Left kidney (tissue), 2 donors: Measurements from ENCODE around the gene TBC1D5. TPM values are rescaled to one million over a fixed set of nuclear protein-coding genes. Genes with fewer than 3 reads are reported as not detected.
"Not testable (repeated sequence)": the region's sequence is repeated elsewhere in the genome, so short reads cannot be mapped to it uniquely, and the experiment has no call there.

Experiments used
- DNase-seq: peaks from one replicate; pipeline ENCODE4 v3.0.0-alpha.2; 2013
- polyA plus RNA-seq: library from polyadenylated mRNA; unstranded; fragments of 120-200 nt; gene quantifications from one replicate; pipeline ENCODE4 v1.2.1, GENCODE V29; 2013; ENCODE audit not compliant: insufficient read length

TBC1D5 gene
- polyA plus RNA-seq, 1 donor, result 52.2 TPM

DNA sequence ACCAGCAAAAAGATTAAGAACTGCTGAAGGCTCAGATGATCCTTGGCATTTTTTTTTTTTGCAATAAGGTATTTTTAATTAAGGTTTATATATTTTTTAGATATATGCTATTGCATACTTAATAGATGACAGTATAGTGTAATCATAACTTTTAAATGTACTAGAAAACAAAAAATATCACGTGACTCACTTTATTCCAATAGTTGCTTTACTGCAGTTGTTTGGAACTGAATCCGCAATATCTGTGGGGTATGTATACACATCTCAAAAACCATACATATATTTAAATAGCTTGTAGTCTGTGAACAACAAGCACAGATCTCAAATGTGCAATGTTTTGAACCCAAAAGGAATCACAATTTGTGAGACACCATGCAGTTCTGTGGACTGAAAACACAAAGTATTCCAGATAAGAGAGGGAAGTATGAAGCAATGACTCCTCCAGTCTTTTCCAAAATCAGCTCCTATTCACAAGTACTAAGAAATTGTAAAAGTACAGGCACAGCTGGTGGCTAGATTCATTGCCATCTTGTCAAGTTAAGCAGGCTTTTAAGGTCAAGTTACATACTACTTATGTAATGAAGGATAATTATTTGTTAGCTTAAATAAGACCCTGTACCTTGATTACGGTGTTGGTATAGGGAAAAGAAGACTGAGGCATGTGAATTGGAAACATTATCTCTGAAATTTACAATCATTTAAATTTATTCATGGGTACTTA lies 331.1 kb downstream of the TBC1D5 start:
- no peak for DNase-seq

GRCh38 chr3:17407576-17407975 lies 334.9 kb downstream of the TBC1D5 start:
- DNase-seq, result no peak

DNA sequence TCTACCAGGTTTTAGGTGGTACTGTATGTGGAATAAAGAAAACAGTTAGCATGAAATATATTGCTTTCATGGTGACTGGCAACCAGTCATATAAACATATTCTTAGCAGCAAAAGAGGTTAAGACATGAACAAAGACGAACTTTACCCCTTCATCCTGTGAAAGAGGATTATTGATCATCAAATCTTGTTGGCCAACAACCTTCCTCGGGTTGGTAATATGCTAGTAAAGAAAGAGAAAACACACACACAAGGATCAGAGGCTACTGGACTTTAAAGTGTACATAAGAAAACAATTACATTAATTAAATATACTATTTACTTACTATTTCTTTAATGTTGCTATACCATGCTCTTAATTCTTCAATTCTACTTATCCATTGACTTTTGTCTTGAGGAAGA lies 337.9 kb downstream of the TBC1D5 start:
- DNase-seq, result no peak

DNA sequence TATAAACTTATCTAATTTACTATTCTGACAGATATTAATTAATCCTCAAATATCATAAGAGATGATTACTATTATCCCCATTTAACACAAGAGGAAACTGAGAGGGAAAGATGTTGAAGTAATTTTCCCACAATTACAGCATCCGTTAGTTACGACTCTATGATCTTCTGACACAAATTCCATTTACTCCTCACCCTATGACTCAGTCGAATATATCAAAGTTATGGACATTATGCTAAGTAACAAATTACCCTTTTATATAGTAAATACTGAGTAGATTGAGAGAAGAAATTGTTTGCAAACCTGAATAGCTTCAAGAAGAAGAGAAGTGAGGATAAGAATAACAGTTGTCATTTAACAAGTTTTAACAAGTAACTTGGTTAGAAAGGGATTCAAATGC lies 340.0 kb downstream of the TBC1D5 start:
- DNase-seq, result no peak

DNA sequence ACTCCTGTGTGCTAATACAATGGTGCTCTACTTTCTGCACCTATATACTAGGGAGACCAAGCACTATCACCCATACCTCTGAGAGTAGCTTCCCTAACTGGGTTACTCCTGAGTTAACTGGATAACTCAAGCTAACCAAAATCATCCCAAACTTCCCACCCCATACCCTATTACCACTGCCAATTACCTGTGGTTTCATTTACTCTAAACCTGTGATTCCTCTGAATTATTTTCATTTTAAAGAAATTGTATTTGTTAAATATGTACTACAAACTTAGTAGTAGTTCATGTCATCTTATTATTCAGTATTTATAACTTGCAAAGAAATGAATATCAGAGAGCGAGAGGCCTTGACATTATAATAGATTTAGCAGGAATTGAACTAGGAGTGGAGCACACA lies 340.5 kb downstream of the TBC1D5 start:
- DNase-seq, result no peak

DNA sequence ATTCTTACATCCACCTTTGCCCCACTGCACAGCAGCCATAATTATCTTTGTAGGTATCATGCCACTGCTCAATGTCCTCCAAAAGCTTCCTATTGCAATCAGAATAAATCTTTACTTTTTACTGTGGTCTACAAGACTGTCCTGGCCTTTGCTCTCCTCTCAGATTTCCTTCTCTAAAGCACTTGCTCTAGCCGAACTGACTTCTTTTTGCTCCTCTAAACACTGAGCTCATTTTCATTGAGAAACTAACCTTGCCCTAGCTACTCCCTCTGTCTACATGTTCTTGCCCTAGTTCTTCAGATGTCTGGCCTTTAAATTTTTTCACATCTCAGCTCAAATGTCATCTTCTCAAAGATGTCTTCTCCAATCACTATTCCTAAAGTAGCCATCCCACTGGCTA lies 342.8 kb downstream of the TBC1D5 start:
- DNase-seq, result no peak

DNA sequence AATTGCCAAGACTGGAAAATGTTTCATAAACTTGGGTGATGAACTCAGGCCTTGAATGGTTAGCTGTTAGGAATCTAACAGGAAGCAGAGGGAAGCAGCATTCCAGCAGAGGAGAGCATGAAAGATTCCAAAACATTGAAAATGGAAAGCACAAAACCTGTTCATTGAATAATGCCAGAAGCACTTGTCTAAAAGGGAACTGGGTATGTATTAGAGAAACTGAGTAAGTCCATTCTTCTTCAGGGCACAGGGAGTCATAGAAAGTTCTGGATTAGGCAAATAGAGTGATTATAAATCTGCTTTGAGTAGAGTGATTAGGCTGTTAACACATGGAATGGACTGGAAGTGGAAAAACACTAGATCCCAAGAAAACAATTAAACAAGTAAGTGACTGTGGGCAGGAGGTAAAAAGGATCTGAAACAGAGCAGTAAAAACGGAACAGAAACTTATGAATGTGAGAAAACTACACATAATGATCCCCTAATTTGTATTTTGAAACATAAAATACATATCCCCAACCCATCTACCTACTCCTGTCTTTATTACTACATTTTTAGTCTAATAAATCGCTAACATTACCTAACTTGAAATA lies 343.4 kb downstream of the TBC1D5 start:
- no peak for DNase-seq

GRCh38 chr3:17396036-17396435 lies 346.4 kb downstream of the TBC1D5 start:
- no peak for DNase-seq

- no peak for DNase-seq
Measured at GRCh38 chr3:17394541-17395155, 347.8 kb downstream of the TBC1D5 start.

- DNase-seq, result not testable (repeated sequence)
Measured at GRCh38 chr3:17392516-17392915, 349.9 kb downstream of the TBC1D5 start.

GRCh38 chr3:17390785-17391184 lies 351.6 kb downstream of the TBC1D5 start:
- no peak for DNase-seq

DNA sequence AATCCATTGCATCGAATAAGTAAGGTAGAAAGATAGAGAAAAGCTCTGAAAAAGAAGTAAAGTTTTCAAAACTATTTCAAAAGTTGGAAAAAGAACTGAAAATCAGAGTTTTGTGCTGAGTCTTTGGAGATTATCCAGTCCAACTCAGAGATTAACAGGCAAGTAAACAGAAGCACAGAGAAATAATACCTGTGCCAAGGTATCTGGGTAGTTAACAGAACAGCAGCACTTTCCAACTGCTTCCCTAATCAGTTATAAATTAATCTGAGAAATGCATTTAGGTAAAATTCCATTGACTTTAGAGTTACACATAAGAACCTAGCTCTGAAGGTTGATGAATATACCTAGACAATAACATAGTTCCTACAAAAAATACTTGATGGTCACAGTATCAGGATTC lies 355.3 kb downstream of the TBC1D5 start:
- DNase-seq, result no peak

DNA sequence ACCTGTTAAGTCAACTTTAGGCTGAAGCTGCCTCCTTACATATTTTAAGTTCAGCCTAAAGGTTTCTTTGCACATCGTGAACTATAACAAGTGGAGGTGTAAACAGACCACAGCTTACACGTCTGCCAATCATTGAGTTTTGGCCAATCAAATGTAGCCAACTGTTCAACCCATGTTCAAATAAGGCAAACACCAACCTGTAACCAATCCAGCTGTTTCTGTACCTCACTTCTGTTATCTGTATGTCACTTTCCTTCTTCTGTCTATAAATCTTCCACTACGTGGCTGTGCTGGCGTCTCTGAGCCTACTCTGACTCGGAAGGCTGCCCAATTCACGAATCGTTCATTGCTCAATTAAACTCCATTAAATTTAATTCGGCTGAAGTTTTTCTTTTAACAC lies 356.0 kb downstream of the TBC1D5 start:
- DNase-seq, result no peak

DNA sequence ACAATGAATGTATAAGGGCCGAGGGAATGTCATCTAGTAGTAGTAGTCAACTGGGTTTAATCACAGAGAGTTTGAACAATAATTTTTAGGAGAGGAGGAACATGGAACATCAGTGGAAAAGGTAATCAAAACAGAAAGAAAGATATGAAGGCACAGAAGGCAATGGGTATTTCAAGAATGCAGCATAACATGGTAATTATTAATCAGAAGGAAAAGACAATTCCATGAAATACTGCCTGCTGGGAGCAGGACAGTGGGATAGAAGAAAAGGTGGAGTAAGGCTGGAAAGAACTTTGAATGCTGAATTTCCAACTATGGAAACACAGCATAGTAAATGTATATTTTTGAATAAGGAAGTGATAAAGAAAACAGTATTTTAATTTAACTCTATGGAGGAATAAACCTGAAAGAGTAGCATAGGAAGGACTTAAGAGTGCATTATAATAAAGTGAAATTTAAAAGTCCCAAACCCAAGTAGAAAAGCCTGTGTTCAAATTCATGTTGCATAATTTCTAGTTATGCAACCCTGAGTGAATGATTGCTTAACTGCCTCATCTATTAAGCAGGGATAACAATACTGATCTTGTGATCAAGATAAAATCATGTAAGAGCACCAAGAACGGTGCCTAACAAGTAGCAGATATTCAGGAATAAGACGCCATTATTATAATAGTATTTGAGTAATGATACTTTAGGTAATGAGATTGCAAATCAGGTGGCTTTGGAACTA lies 357.7 kb downstream of the TBC1D5 start:
- DNase-seq, result no peak

DNA sequence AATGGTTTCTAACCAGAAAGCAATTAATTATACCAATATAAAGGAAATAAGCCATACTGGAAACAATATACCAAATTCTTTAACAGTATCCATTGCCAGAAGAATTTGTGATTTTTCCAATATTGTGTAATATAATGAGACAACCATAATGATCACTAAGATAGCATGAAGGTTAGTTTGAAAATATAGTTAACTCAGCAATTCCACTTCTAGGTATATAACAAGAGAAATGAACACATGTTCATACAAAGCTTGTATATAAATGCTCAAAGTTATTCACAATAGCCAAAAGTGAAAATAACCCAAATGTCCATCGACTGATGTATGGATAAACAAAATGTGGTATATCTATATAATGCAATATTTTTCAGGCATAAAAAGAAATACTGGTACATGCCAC lies 369.1 kb downstream of the TBC1D5 start:
- no peak for DNase-seq

DNA sequence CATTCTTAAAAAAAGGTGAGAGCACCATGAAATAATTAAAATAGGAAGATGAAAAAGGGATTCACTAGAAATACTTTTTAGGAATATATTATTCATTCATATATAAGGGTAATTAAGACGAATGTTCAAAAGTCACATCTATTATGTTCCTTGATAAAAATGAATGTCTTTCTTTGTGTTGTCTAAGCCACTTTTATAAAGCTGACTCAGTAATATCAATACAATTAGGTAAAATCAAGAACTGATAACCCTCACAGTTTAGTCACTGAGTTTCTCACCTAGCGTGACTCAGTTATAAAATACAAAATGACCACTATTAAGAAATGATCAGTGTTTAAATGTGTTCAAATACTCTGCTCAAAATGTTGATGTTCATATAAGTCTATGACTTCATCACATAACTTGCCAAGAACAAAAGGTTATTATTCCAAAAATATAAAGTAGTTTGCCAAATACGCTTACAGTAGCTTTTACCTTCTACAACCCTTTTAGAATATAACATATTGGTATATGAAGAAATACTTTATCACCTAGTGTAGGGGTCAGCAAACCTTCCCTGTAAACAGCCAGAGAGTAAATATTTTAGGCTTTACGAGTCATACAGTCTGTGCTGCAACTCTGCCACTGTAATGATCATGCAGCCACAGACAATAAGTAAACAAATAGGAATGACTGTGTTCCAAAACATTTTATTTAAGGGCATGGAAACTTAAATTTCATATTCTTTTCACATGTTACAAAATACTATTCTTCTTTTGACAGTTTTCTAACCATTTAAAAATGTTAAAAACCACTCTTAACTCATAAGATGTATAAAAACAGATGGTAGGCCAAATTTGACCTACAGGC lies 369.8 kb downstream of the TBC1D5 start:
- no peak for DNase-seq

- DNase-seq, result no peak
Measured at GRCh38 chr3:17369973-17370372, 372.5 kb downstream of the TBC1D5 start.

GRCh38 chr3:17367171-17367570 lies 375.3 kb downstream of the TBC1D5 start:
- DNase-seq, result no peak

DNA sequence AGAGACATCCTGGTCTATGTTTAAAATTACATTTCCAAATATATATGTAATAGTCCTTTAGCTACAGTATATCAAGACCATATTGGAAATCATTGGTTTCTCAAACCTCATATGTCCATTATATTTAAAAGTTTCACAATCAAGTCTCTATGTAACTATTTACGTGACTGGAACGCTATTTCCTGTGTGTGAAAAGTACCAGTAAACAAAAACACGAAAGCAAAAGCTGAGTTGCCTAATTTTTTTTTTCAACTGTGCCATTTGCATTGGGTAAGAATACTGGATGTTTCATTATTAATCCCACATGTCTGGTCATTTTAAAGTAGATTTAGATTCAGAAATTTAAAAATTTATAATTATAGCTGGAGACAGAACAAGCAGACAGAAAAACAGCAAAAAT lies 381.4 kb downstream of the TBC1D5 start:
- DNase-seq, result no peak

DNA sequence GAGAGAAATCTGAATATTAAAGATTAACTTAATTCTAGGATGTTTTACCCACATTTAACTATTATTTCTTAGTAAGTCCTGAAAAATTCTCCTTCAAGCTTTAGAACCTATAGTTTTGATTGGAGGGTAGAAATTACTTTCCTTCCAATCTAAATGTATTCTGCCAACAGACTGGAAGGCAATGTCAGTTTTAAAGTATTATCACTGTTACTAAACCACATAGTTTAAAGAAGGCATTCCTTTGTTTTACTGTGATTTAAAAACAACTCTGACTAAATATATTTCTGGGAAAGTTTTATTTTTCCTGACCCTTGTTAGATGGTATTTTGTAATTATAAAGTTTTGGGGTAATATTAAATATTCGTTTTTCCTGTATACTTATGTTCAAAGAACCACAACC lies 382.5 kb downstream of the TBC1D5 start:
- no peak for DNase-seq

GRCh38 chr3:17357035-17357710 lies 385.3 kb downstream of the TBC1D5 start:
- no peak for DNase-seq

DNA sequence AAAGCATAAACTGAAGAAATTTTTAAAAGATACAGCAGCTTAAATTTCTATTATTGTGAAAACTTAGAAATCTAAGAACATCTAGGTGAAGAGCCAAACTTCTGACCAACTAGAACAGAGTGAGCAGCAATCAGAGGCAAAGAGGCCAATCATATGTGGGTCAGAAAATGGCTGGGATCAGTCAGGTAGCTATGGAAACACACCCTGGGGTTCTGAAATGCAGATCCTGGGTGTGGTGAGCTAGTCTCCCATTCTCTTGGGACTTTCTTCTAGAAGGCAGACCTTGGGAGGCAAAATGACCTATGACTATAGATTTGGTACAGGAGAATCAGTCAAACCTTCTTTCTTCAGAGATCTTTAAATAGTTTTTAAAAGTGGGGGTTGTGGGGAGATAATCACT lies 385.8 kb downstream of the TBC1D5 start:
- DNase-seq, result no peak
